A549 (cell line): ENCODE data around the gene CEBPA. TPM values are rescaled to one million over a fixed set of nuclear protein-coding genes. Genes with fewer than 3 reads are reported as not detected.

Source experiments
- ATAC-seq, 2 experiments: fragments of 200-7000 bp in 1 of 2; fragments of >200 bp in 1 of 2; cut with Nextera tagmentation in 1 of 2; cut with Tn5 transposase in 1 of 2; 3 replicates each; pipeline versions ENCODE4 v1.8.0 to v1.9.1; 2018 to 2020; ENCODE audit warnings: mild to moderate bottlenecking in 1 of 2, moderate library complexity in 1 of 2
- CTCF ChIA-PET: fragments of 300-600 bp; sonication (Branson Sonifier 250); formaldehyde crosslinking; extraction: SDS; loops from one replicate; lab custom pipeline; 2021; ENCODE audit warnings: antibody characterized with exemption, inconsistent platforms; lab: Yijun Ruan, JAX
- POLR2A ChIA-PET: fragments of 350-600 bp; formaldehyde crosslinking; extraction: SDS; loops from one replicate; lab custom pipeline; 2021; ENCODE audit warnings: antibody characterized with exemption, inconsistent platforms; lab: Yijun Ruan, JAX
- DNase-seq, 2 experiments: peaks; one replicate each; pipeline versions ENCODE4 v3.0.0 to v3.0.0-alpha.2; 2011 to 2016; ENCODE audit warnings: low read depth in 1 of 2, low spot score in 1 of 2
- FAIRE-seq: peaks from 2 replicates; lab custom pipeline; 2011; peaks lifted over from hg19 to GRCh38; lab: Jason Lieb, UNC
- H3K27ac ChIP-seq, 2 experiments: fragments of >200 bp; sonication (Bioruptor Twin); formaldehyde crosslinking; 3 replicates each; pipeline ENCODE4 v1.5.1; 2016 to 2017
- H3K4me1 ChIP-seq: fragments of >200 bp; sonication (Bioruptor Twin); formaldehyde crosslinking; 3 replicates; pipeline ENCODE4 v1.6.1; 2016
- H3K4me2 ChIP-seq: fragments of >200 bp; sonication (Bioruptor Twin); formaldehyde crosslinking; 3 replicates; pipeline ENCODE4 v1.6.1; 2016
- H3K4me3 ChIP-seq: fragments of >200 bp; sonication (Bioruptor Twin); formaldehyde crosslinking; 3 replicates; pipeline ENCODE4 v1.5.1; 2016
- H3K9me3 ChIP-seq: fragments of >200 bp; sonication (Bioruptor Twin); formaldehyde crosslinking; 3 replicates; pipeline ENCODE4 v1.6.1; 2016
- ATOH8 ChIP-seq: fragments of 250-450 bp; sonication (Bioruptor Pico); IDR thresholded peaks from 2 replicates; pipeline ENCODE4 v1.5.0; 2020; ENCODE audit warnings: low read depth, mild to moderate bottlenecking, moderate library complexity
- BHLHE40 ChIP-seq: IDR thresholded peaks from 2 replicates; pipeline ENCODE4 v1.6.1; 2012; ENCODE audit warnings: low read depth, low read length, inconsistent platforms
- E2F6 ChIP-seq: IDR thresholded peaks from 2 replicates; pipeline ENCODE4 v1.6.1; 2012; ENCODE audit warnings: low read depth, borderline replicate concordance
- EHF ChIP-seq: fragments of 250-450 bp; sonication (Bioruptor Pico); IDR thresholded peaks from 2 replicates; pipeline ENCODE4 v1.5.0; 2020; ENCODE audit warnings: mild to moderate bottlenecking
- FOSB ChIP-seq: fragments of 250-450 bp; sonication (Bioruptor Pico); IDR thresholded peaks from 2 replicates; pipeline ENCODE4 v1.5.0; 2020; ENCODE audit warnings: mild to moderate bottlenecking, moderate library complexity
- FOSL2 ChIP-seq, 2 experiments: fragments of 450-650 bp in 1 of 2; fragments of >200 bp in 1 of 2; sonication (Bioruptor Twin) in 1 of 2; formaldehyde crosslinking; IDR thresholded peaks; 2 replicates each; pipeline versions ENCODE4 v1.5.0 to v1.6.1; 2016 to 2020; ENCODE audit warnings: mild to moderate bottlenecking in 1 of 2, moderate library complexity in 1 of 2
- HOXA7 ChIP-seq: fragments of 250-450 bp; sonication (Bioruptor Pico); IDR thresholded peaks from 2 replicates; pipeline ENCODE4 v1.5.0; 2020; ENCODE audit warnings: mild to moderate bottlenecking, moderate library complexity
- HOXB5 ChIP-seq: fragments of 250-450 bp; sonication (Bioruptor Pico); IDR thresholded peaks from 2 replicates; pipeline ENCODE4 v1.5.0; 2020; ENCODE audit warnings: mild to moderate bottlenecking, moderate library complexity
- JUN ChIP-seq, 2 experiments: fragments of >200 bp; sonication (Bioruptor Twin); formaldehyde crosslinking; IDR thresholded peaks; 2 replicates in 1 of 2; 3 replicates in 1 of 2; pipeline ENCODE4 v1.6.1; 2016 to 2017
- KDM1A ChIP-seq: fragments of 200-600 bp; sonication (generic); IDR thresholded peaks from 2 replicates; pipeline ENCODE4 v1.6.1; 2016; ENCODE audit warnings: low read depth, mild to moderate bottlenecking
- MYC ChIP-seq: IDR thresholded peaks from 2 replicates; pipeline ENCODE4 v1.6.1; 2012; ENCODE audit warnings: mild to moderate bottlenecking, inconsistent platforms, low read length, improper control_type of control experiment, borderline replicate concordance
- NFE2L2 ChIP-seq: fragments of 150-350 bp; conservative IDR thresholded peaks from 2 replicates; pipeline ENCODE4 v1.6.1; 2014; ENCODE audit warnings: low read length
- NR3C1 ChIP-seq: fragments of >200 bp; sonication (Bioruptor Twin); formaldehyde crosslinking; IDR thresholded peaks from 3 replicates; pipeline ENCODE4 v1.6.1; 2017
- PHF8 ChIP-seq: fragments of 200-600 bp; sonication (generic); IDR thresholded peaks from 2 replicates; pipeline ENCODE4 v1.6.1; 2016; ENCODE audit warnings: low read depth, mild to moderate bottlenecking, antibody characterized with exemption, moderate library complexity, borderline replicate concordance
- RARB ChIP-seq: fragments of 250-450 bp; sonication (Bioruptor Pico); IDR thresholded peaks from 2 replicates; pipeline ENCODE4 v1.8.0; 2021; ENCODE audit warnings: mild to moderate bottlenecking, moderate library complexity
- RNF2 ChIP-seq: fragments of 200-600 bp; sonication (generic); IDR thresholded peaks from 2 replicates; pipeline ENCODE4 v1.6.1; 2016; ENCODE audit warnings: low read depth, mild to moderate bottlenecking, antibody characterized with exemption, moderate library complexity, borderline replicate concordance
- SMC3 ChIP-seq: fragments of >200 bp; sonication (Bioruptor Twin); formaldehyde crosslinking; IDR thresholded peaks from 3 replicates; pipeline ENCODE4 v1.6.1; 2018; ENCODE audit warnings: inconsistent platforms
- ZC3H11A ChIP-seq: fragments of 450-650 bp; IDR thresholded peaks from 2 replicates; pipeline ENCODE4 v1.6.1; 2014; ENCODE audit warnings: antibody characterized with exemption, mild to moderate bottlenecking
- WGBS: methylation state at CpG from one replicate; pipeline ENCODE4 v1.1.6; 2017; ENCODE audit errors: missing lambda C conversion rate; 5-methylcytosine and 5-hydroxymethylcytosine counted together
- polyA plus RNA-seq, 4 experiments: library from polyadenylated mRNA; depleted of rRNA in 3 of 4; stranded (reverse); fragments of >200 nt; fragmentation: RNase III in 1 of 4; extraction: RNeasy Plus Mini Kit Qiagen cat#74134 plus additional on column Dnase treatment in 1 of 4; gene quantifications; 2 replicates in 3 of 4; 3 replicates in 1 of 4; pipeline ENCODE4 v1.2.3, GENCODE V29; 2011 to 2017

The CEBPA gene
- polyA plus RNA-seq, 2 of the 4 experiments (the other 2 are of a cell fraction) = 3.5 to 6.6 TPM

GRCh38 chr19:33343301-33343700 lies 41.0 kb upstream of the CEBPA start:
- Histone ChIP-seq H3K4me2 (no peak overlapping the region), H3K27ac (no peak overlapping the region), H3K4me3 (no peak overlapping the region), H3K9me3 (no peaks in the 10 kb centered on the region), H3K4me1 (peaks cover 12% of the 10 kb centered on the region; the same call in 2 of the 3 replicates)
- ATAC-seq (no peak), FAIRE-seq (no peak), DNase-seq (no peak)
- TF ChIP-seq NR3C1 (no peak), BHLHE40 (no peak)
- CTCF ChIA-PET = interaction anchor here (0.6 to 1.8 kb wide), 11 partner anchors 10 to 1257 kb away, joined by 3 to 6 read pairs (median 4); partner anchors contain the start of genes CEBPA and CEBPG
- POLR2A ChIA-PET = no interaction called here
- 27% methylated on average over 2 of the region's 2 CpGs for WGBS

- no peak overlapping the region for H3K4me2 ChIP-seq
- TF ChIP-seq JUN (IDR thresholded peaks at IDR 0.05) = no peak
- no peak for TF ChIP-seq FOSB (CRISPR knock-in tag)
- no peak for TF ChIP-seq E2F6
- TF ChIP-seq MYC = no peak
- TF ChIP-seq PHF8 = no peak
- TF ChIP-seq KDM1A = no peak
- no peak for TF ChIP-seq HOXB5 (CRISPR knock-in tag)
- no peak for TF ChIP-seq RARB (CRISPR knock-in tag)
- TF ChIP-seq NFE2L2 = no peak
- no peak for DNase-seq
- H3K27ac ChIP-seq = no peak overlapping the region
- WGBS = 42% methylated on average over 2 of the region's 2 CpGs
- peaks cover 12% of the 10 kb centered on the region; the same call in 2 of the 3 replicates for H3K4me1 ChIP-seq
- ChIA-PET POLR2A (no interaction called here), CTCF (interaction anchor here (0.6 to 1.6 kb wide), 7 partner anchors 12 to 514 kb away, joined by 3 to 7 read pairs (median 4); partner anchors contain the start of gene CEBPA)
- FAIRE-seq = no peak
- H3K9me3 ChIP-seq = no peaks in the 10 kb centered on the region
- no peak for ATAC-seq
- H3K4me3 ChIP-seq = no peak overlapping the region
Measured at GRCh38 chr19:33340991-33341390, 38.7 kb upstream of the CEBPA start.

- POLR2A ChIA-PET = interaction anchor here (2.9 kb wide), 1 partner anchor 37 kb away, joined by 9 read pairs; the partner anchor contains the start of gene CEBPA
- WGBS = 38% methylated on average over 8 of the region's 8 CpGs
Measured at GRCh38 chr19:33339016-33339984, 37.0 kb upstream of the CEBPA start.

GRCh38 chr19:33335446-33335845 lies 33.1 kb upstream of the CEBPA start:
- Histone ChIP-seq H3K27ac (no peak overlapping the region), H3K4me3 (no peak overlapping the region), H3K4me2 (no peak overlapping the region), H3K9me3 (0 out of 3 replicates have a peak, but pooled peaks cover 3% of the 10 kb centered on the region), H3K4me1 (peaks cover 11% of the 10 kb centered on the region; the same call in 2 of the 3 replicates)
- POLR2A ChIA-PET = no interaction called here
- DNase-seq = no peak
- no peak for ATAC-seq
- 55% methylated on average over 5 of the region's 5 CpGs for WGBS
- no peak for FAIRE-seq
- no peak for TF ChIP-seq ATOH8 (CRISPR knock-in tag)
- CTCF ChIA-PET = interaction anchor here (0.6 to 2.3 kb wide), 6 partner anchors 13 to 128 kb away, joined by 3 to 9 read pairs (median 3); no protein-coding TSS in a partner anchor

More at GRCh38 chr19:33339016-33339984, 37.0 kb upstream of the CEBPA start:
- Histone ChIP-seq H3K4me3 (no peak overlapping the region), H3K9me3 (no peaks in the 10 kb centered on the region), H3K4me1 (peaks cover 11% of the 10 kb centered on the region; the same call in 2 of the 3 replicates), H3K4me2 (no peak overlapping the region), H3K27ac (no peak overlapping the region)
- ATAC-seq (peak in 1 of 2 experiments; percentile 30; a peak in 1 of 6 replicates), FAIRE-seq (peak; percentile 94), DNase-seq (no peak)
- CTCF ChIA-PET = interaction anchor here (1.0 to 1.6 kb wide), 3 partner anchors 30 to 155 kb away, joined by 3 to 5 read pairs (median 4); partner anchors contain the start of gene CEBPA
- TF ChIP-seq PHF8 = no peak
- no peak for TF ChIP-seq HOXA7 (CRISPR knock-in tag)
- TF ChIP-seq E2F6 = no peak
- 0 out of 2 replicates have a peak, but pooled peaks have one; percentile 33 for TF ChIP-seq FOSL2 (IDR thresholded peaks at IDR 0.05)
- TF ChIP-seq FOSL2 (CRISPR knock-in tag; IDR thresholded peaks at IDR 0.05) = no peak
- no peak for TF ChIP-seq EHF (CRISPR knock-in tag)
- no peak for TF ChIP-seq RNF2
- no peak for TF ChIP-seq SMC3
- no peak for TF ChIP-seq ZC3H11A
